ENCODE data around the gene GPC2. TPM values are rescaled to one million over a fixed set of nuclear protein-coding genes. Genes with fewer than 3 reads are reported as not detected.

Gene GPC2
- polyA plus RNA-seq, 6 donors from 2014 or later, result 0.18 to 0.84 (median 0.28) TPM; not detected in 2

- Mint-ChIP-seq H3K4me3 (peak within 1 kb of the TSS; percentile 88 to 100 (median 100)), H3K9me3 (no peaks in the 10 kb centered on the region), H3K4me1 (peaks cover 17 to 61% (median 54%) of the 10 kb centered on the region in 3 donors), H3K27ac (peak within 1 kb of the TSS; percentile 94 to 100 (median 99)), H3K27me3 (no peaks in the 10 kb centered on the region), H3K36me3 (no peaks in the 10 kb centered on the region)
- ATAC-seq (ENCODE audit: low read depth in 2 of 2) (peak; percentile 72 to 76), DNase-seq (peak; percentile 91)
Observed at GRCh38 chr7:100126931-100127865, 50.0 kb downstream of the GPC2 start, which contains the start of gene MBLAC1. Gene MBLAC1, plus strand, starts transcription at chr7:100126967. Its CDS starts 429 bp downstream, at chr7:100127396.

GRCh38 chr7:100126239-100126930, 50.8 kb downstream of the GPC2 start:
- ATAC-seq (ENCODE audit: low read depth in 2 of 2) (no peak), DNase-seq (no peak)
- Mint-ChIP-seq H3K4me1 (peaks cover 14 to 62% (median 49%) of the 10 kb centered on the region in 3 donors), H3K36me3 (no peaks in the 10 kb centered on the region), H3K27ac (peak overlapping the region; percentile 94 to 100 (median 99)), H3K4me3 (peak overlapping the region; percentile 88 to 100 (median 100)), H3K27me3 (no peaks in the 10 kb centered on the region), H3K9me3 (no peaks in the 10 kb centered on the region)

GRCh38 chr7:100124301-100125230, 52.6 kb downstream of the GPC2 start:
- Mint-ChIP-seq H3K27me3 (no peaks in the 10 kb centered on the region), H3K9me3 (no peaks in the 10 kb centered on the region), H3K27ac (peak overlapping the region in 3 of 6 donors; percentile 5 to 89 (median 75)), H3K4me3 (peak overlapping the region; percentile 19 to 100 (median 51)), H3K36me3 (no peaks in the 10 kb centered on the region), H3K4me1 (peaks cover 15 to 68% (median 56%) of the 10 kb centered on the region in 3 donors)
- ATAC-seq (ENCODE audit: low read depth in 2 of 2), result no peak
- DNase-seq, result no peak

- DNase-seq (no peak), ATAC-seq (ENCODE audit: low read depth in 2 of 2) (no peak)
- peak overlapping the region in 3 of 6 donors; percentile 52 to 86 (median 77) for H3K27ac Mint-ChIP-seq
- H3K4me1 Mint-ChIP-seq, result peaks cover 18 to 76% (median 62%) of the 10 kb centered on the region in 3 donors
- no peaks in the 10 kb centered on the region for H3K9me3 Mint-ChIP-seq
- H3K27me3 Mint-ChIP-seq, result no peaks in the 10 kb centered on the region
- H3K36me3 Mint-ChIP-seq, result no peaks in the 10 kb centered on the region
- peak overlapping the region in 2 of 8 donors; percentile 56 to 70 for H3K4me3 Mint-ChIP-seq
Observed at GRCh38 chr7:100122568-100122967, 54.6 kb downstream of the GPC2 start.

- H3K27me3 Mint-ChIP-seq, result no peaks in the 10 kb centered on the region
- H3K27ac Mint-ChIP-seq, result peak overlapping the region in 1 of 6 donors; percentile 54
- no peaks in the 10 kb centered on the region for H3K9me3 Mint-ChIP-seq
- H3K4me3 Mint-ChIP-seq, result peak overlapping the region in 1 of 8 donors; percentile 70
- peaks cover 18 to 76% (median 62%) of the 10 kb centered on the region in 3 donors for H3K4me1 Mint-ChIP-seq
- ATAC-seq (ENCODE audit: low read depth in 2 of 2) (no peak), DNase-seq (no peak)
- no peaks in the 10 kb centered on the region for H3K36me3 Mint-ChIP-seq
Observed at GRCh38 chr7:100122067-100122466, 55.1 kb downstream of the GPC2 start.

- Mint-ChIP-seq H3K27ac (peak overlapping the region; percentile 63 to 100 (median 88)), H3K36me3 (no peaks in the 10 kb centered on the region), H3K27me3 (no peaks in the 10 kb centered on the region), H3K4me1 (peaks cover 26 to 62% (median 58%) of the 10 kb centered on the region in 3 donors), H3K9me3 (no peaks in the 10 kb centered on the region), H3K4me3 (peak overlapping the region; percentile 96 to 99 (median 98))
- DNase-seq (no peak), ATAC-seq (ENCODE audit: low read depth in 2 of 2) (no peak)
Observed at GRCh38 chr7:100120733-100121036, 56.5 kb downstream of the GPC2 start.

- H3K9me3 Mint-ChIP-seq, result no peaks in the 10 kb centered on the region
- ATAC-seq (ENCODE audit: low read depth in 2 of 2), result peak; percentile 42 to 48
- H3K4me1 Mint-ChIP-seq, result peaks cover 26 to 57% (median 53%) of the 10 kb centered on the region in 3 donors
- DNase-seq, result no peak
- H3K27ac Mint-ChIP-seq, result peak overlapping the region; percentile 99 to 100 (median 100)
- H3K36me3 Mint-ChIP-seq, result no peaks in the 10 kb centered on the region
- no peaks in the 10 kb centered on the region for H3K27me3 Mint-ChIP-seq
- peak overlapping the region; percentile 96 to 99 (median 98) for H3K4me3 Mint-ChIP-seq
Observed at GRCh38 chr7:100119970-100120732, 57.0 kb downstream of the GPC2 start.

Other genes with a start within 250 kb of the GPC2 start
- gene GJC3, start 247.8 kb downstream of the GPC2 start, polyA plus RNA-seq (ENCODE audit: low read depth in 6 of 6), result not detected
- gene AZGP1, start 201.3 kb downstream of the GPC2 start, polyA plus RNA-seq (ENCODE audit: low read depth in 6 of 6), result not detected
- gene ZKSCAN1, start 161.8 kb downstream of the GPC2 start, polyA plus RNA-seq (ENCODE audit: low read depth in 6 of 6), result 10 to 100 TPM; 14.7 to 54.3 (median 36.7) TPM
- gene ZSCAN21, start 127.6 kb downstream of the GPC2 start, polyA plus RNA-seq (ENCODE audit: low read depth in 6 of 6), result 1 to 10 TPM; 4.7 to 9.8 (median 5.7) TPM
- 10 to 100 TPM; 14.6 to 34.4 (median 21.8) TPM for gene ZNF3, start 95.7 kb downstream of the GPC2 start, polyA plus RNA-seq (ENCODE audit: low read depth in 6 of 6)
- gene COPS6, start 88.4 kb downstream of the GPC2 start, polyA plus RNA-seq (ENCODE audit: low read depth in 6 of 6), result 100 to 1,000 TPM; 109 to 249 (median 128) TPM
- gene MCM7, start 76.0 kb downstream of the GPC2 start, polyA plus RNA-seq (ENCODE audit: low read depth in 6 of 6), result 10 to 100 TPM; 39.0 to 59.9 (median 47.1) TPM
- gene AP4M1, start 75.7 kb downstream of the GPC2 start, polyA plus RNA-seq (ENCODE audit: low read depth in 6 of 6), result 1 to 10 TPM; 3.3 to 6.8 (median 5.6) TPM
- 10 to 100 TPM; 16.8 to 32.2 (median 21.6) TPM for gene TAF6, start 58.0 kb downstream of the GPC2 start, polyA plus RNA-seq (ENCODE audit: low read depth in 6 of 6)
- 1 to 10 TPM in 5 of 6 donors, not detected in 1; 4.9 to 8.6 (median 5.8) TPM for gene CNPY4, start 57.7 kb downstream of the GPC2 start, polyA plus RNA-seq (ENCODE audit: low read depth in 6 of 6)
- 1 to 10 TPM; 1.7 to 4.2 (median 2.4) TPM for gene MBLAC1, start 50.4 kb downstream of the GPC2 start, polyA plus RNA-seq (ENCODE audit: low read depth in 6 of 6)
- gene LAMTOR4, start 28.5 kb downstream of the GPC2 start, polyA plus RNA-seq (ENCODE audit: low read depth in 6 of 6), result 100 to 1,000 TPM; 407 to 579 (median 480) TPM
- 1 to 10 TPM; 2.0 to 9.1 (median 3.3) TPM for gene TRAPPC14, start 18.7 kb downstream of the GPC2 start, polyA plus RNA-seq (ENCODE audit: low read depth in 6 of 6)
- under 1 TPM in 5 of 6 donors, not detected in 1; 0.13 to 0.40 (median 0.23) TPM for gene GAL3ST4, start 8.8 kb downstream of the GPC2 start, polyA plus RNA-seq (ENCODE audit: low read depth in 6 of 6)
- 100 to 1,000 TPM in 5 of 6 donors, 10 to 100 TPM in 1; 97.1 to 221 (median 129) TPM for gene STAG3, start 537 bp upstream of the GPC2 start, polyA plus RNA-seq (ENCODE audit: low read depth in 6 of 6)
- 10 to 100 TPM; 37.5 to 67.4 (median 56.4) TPM for gene PVRIG, start 42.6 kb upstream of the GPC2 start, polyA plus RNA-seq (ENCODE audit: low read depth in 6 of 6)
- 10 to 100 TPM in 1 of 6 donors, 1 to 10 TPM in 5; 5.0 to 10.3 (median 8.5) TPM for gene SPDYE3, start 130.3 kb upstream of the GPC2 start, polyA plus RNA-seq (ENCODE audit: low read depth in 6 of 6)
- 10 to 100 TPM in 2 of 6 donors, 1 to 10 TPM in 4; 3.5 to 28.7 (median 7.0) TPM for gene PILRB, start 180.7 kb upstream of the GPC2 start, polyA plus RNA-seq (ENCODE audit: low read depth in 6 of 6)
- 1 to 10 TPM in 1 of 6 donors, under 1 TPM in 4, not detected in 1; 0.53 to 1.8 (median 0.53) TPM for gene PILRA, start 196.1 kb upstream of the GPC2 start, polyA plus RNA-seq (ENCODE audit: low read depth in 6 of 6)

All from naive B cell (primary cell).